HFF-Myc (cell line): Measurements from ENCODE around the gene IL36RN.
"Not testable (repeated sequence)": the region's sequence is repeated elsewhere in the genome, so short reads cannot be mapped to it uniquely, and the experiment has no call there.

ENCODE experiments used
- DNase-seq: peaks from one replicate; pipeline ENCODE4 v3.0.0-alpha.2; 2011; ENCODE audit warnings: low read depth; ENCODE audit errors: extremely low read depth
- H3K4me3 ChIP-seq: replicated peaks from 2 replicates; pipeline ENCODE4 v1.5.1; 2011; ENCODE audit warnings: low read depth, mild to moderate bottlenecking, control low read depth, low read length
- TF ChIP-seq, protein P1 (sequence below): IDR thresholded peaks from 2 replicates; pipeline ENCODE4 v1.5.1; 2012; ENCODE audit warnings: mild to moderate bottlenecking, low read depth, low read length, control low read depth; ENCODE audit errors: missing control alignments

The IL36RN gene

DNA sequence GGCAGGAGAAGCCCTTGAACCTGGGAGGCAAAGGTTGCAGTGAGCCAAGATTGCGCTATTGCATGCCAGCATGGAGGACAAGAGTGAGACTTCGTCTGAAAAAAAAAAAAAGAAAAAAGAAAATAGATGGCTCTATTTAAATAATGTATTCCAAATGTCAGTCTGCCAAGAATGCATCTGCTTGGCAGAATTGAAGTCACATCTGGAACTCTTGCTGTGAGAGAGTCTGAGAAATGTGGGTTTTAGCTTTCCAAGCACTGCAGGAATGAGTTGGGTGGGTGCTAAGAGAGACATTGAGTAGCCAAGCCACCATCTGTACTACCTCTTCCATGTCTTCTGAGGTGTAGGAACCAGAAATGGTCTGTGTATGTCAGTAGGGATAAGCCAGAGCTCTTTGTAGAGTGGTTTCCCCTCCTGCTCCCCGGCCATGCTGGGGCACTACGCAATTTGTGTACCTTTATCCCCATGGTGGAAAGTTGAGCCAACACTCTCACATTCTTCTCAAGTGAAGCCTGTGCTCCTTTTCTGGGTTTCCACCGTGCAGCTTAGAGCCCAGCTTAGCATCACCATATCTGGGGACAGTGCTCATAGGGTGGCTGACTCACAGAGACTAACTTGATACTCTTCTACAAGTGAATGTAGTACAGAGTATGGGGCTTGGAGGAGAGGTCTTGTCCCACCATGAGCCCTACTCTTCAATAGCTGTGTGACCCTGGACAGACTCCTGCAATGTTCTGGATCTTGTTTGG is 34.0 kb downstream of the IL36RN start:
- no peak for DNase-seq
- no peak overlapping the region for H3K4me3 ChIP-seq
- TF ChIP-seq, protein P1, sequence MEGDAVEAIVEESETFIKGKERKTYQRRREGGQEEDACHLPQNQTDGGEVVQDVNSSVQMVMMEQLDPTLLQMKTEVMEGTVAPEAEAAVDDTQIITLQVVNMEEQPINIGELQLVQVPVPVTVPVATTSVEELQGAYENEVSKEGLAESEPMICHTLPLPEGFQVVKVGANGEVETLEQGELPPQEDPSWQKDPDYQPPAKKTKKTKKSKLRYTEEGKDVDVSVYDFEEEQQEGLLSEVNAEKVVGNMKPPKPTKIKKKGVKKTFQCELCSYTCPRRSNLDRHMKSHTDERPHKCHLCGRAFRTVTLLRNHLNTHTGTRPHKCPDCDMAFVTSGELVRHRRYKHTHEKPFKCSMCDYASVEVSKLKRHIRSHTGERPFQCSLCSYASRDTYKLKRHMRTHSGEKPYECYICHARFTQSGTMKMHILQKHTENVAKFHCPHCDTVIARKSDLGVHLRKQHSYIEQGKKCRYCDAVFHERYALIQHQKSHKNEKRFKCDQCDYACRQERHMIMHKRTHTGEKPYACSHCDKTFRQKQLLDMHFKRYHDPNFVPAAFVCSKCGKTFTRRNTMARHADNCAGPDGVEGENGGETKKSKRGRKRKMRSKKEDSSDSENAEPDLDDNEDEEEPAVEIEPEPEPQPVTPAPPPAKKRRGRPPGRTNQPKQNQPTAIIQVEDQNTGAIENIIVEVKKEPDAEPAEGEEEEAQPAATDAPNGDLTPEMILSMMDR = no peak

DNA sequence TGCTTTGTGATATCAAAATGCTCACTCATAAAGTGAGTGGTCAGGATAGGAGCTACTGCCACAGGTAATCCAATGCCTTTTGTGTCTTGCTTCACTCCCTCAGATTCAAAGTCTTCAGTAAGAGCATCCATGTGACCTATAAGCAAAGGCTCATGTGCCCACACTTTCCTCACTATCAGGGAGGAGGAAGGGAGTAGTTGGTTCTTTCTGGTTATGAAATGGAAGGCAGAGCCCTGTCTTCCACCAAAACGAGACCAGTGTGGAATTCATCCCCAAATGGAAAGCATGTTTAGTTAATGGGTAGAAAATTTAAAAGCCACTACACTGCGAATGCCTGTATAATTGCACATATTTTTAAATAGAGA is 34.6 kb downstream of the IL36RN start:
- H3K4me3 ChIP-seq = no peak overlapping the region
- DNase-seq = no peak
- TF ChIP-seq, protein P1 = no peak

DNA sequence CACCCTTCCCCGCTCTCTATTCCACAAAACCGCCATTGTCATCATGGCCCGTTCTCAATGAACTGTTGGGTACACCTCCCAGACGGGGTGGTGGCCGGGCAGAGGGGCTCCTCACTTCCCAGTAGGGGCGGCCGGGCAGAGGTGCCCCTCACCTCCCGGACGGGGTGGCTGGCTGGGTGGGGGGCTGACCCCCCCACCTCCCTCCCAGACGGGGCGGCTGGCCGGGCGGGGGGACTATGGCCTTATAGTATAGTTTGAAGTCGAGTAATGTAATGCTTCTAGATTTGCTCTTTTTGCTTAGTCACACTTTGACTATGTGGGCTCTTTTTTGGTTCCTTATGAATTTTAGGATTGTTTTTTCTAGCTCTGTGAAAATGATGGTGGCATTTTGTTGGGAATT is 37.3 kb downstream of the IL36RN start:
- H3K4me3 ChIP-seq, DNase-seq: not testable (repeated sequence)

- DNase-seq, H3K4me3 ChIP-seq: not testable (repeated sequence)
Observed at GRCh38 chr2:113096842-113097618, 38.0 kb downstream of the IL36RN start.

GRCh38 chr2:113098041-113098440 is 39.0 kb downstream of the IL36RN start:
- TF ChIP-seq, protein P1 = no peak
- DNase-seq = no peak
- no peak overlapping the region for H3K4me3 ChIP-seq

DNA sequence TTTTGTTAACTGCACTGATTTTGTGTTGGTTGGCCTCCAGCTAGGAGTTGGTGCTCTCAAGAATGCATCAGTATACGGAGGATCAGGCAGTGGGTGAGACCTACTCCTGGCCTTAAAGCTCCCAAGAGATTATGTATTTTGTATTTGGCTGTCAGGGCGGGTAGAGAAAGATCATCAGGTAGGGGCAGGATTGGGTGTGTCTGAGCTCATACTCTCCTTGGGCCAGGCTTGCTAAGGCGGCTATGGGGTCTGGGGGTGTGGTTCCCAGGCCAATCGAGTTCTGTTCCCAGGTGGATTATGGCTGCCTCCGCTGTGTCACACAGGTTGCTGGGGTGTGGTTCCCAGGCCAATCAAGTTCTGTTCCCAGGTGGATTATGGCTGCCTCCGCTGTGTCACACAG is 39.5 kb downstream of the IL36RN start:
- no peak for DNase-seq
- TF ChIP-seq, protein P1 = no peak

DNA sequence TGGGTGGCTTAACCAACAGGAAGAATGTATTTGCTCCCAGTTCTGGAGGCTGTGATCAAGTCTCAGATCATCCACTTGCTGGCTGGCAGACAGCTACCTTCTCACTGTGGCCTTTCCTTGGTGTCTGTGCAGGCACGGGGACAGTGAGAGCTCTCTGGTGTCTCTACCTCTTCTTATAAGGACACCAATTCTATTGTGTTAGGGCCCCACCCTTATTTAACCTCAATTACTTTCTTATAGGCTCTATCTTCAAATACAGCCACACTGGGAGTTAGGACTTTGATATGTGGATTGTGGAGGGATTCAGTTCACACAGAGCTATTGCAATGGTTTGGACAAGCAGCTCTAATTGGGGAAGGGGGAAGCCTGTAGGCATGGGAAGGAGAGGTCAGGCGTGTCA is 43.1 kb downstream of the IL36RN start:
- H3K4me3 ChIP-seq = no peak overlapping the region
- DNase-seq = no peak
- TF ChIP-seq, protein P1 = no peak

More for the DNA sequence above, 39.5 kb downstream of the IL36RN start:
- no peak overlapping the region for H3K4me3 ChIP-seq
